CD4-positive, alpha-beta T cell (primary cell): ENCODE data around the gene RAPH1. TPM values are rescaled to one million over a fixed set of nuclear protein-coding genes. Genes with fewer than 3 reads are reported as not detected.
"Not testable (repeated sequence)": the region's sequence is repeated elsewhere in the genome, so short reads cannot be mapped to it uniquely, and the experiment has no call there.

Experiments used
- ATAC-seq: fragments of 200-7000 bp; cut with Tn5 transposase; one replicate; pipeline ENCODE4 v1.10.0; 2022; ENCODE audit warnings: mild to moderate bottlenecking; ENCODE audit not compliant: poor library complexity
- CTCF ChIA-PET: fragments of 350-600 bp; sonication (Branson Sonifier 250); formaldehyde crosslinking; loops from one replicate; lab custom pipeline; 2021; ENCODE audit warnings: antibody characterized with exemption, inconsistent platforms; lab: Charles Lee
- POLR2A ChIA-PET: fragments of 350-600 bp; sonication (Branson Sonifier 250); formaldehyde crosslinking; loops from one replicate; lab custom pipeline; 2021; ENCODE audit warnings: antibody characterized with exemption, inconsistent platforms; lab: Charles Lee
- DNase-seq, 14 experiments: peaks; one replicate each; pipeline ENCODE4 v3.0.0-alpha.2; 2013 to 2020; ENCODE audit warnings: mixed read lengths in 2 of 14
- H3K27ac ChIP-seq, 2 donors: one replicate each; pipeline versions ENCODE4 v1.5.1 to v1.7.0; 2013; ENCODE audit warnings: low read length in 2 of 2, low read depth in 1 of 2, mild to moderate bottlenecking in 1 of 2
- H3K27me3 ChIP-seq, 2 experiments: 1 replicate in 1 of 2; 2 replicates in 1 of 2; pipeline versions ENCODE4 v1.6.1 to v1.7.0; 2013; ENCODE audit warnings: low read length in 2 of 2, control low read depth in 1 of 2, mild to moderate bottlenecking in 1 of 2, moderate library complexity in 1 of 2; ENCODE audit not compliant: insufficient read depth in 2 of 2, control insufficient read depth in 1 of 2
- H3K36me3 ChIP-seq: one replicate; pipeline ENCODE4 v1.6.1; 2013; ENCODE audit warnings: low read length, control low read depth; ENCODE audit not compliant: insufficient read depth
- H3K4me1 ChIP-seq: one replicate; pipeline ENCODE4 v1.6.1; 2013; ENCODE audit warnings: low read length, control low read depth; ENCODE audit not compliant: insufficient read depth
- H3K4me3 ChIP-seq: one replicate; pipeline ENCODE4 v1.5.1; 2013; ENCODE audit warnings: mild to moderate bottlenecking, low read length, moderate library complexity
- H3K9me3 ChIP-seq, 2 experiments: 1 replicate in 1 of 2; 2 replicates in 1 of 2; pipeline versions ENCODE4 v1.6.1 to v1.7.0; 2013; ENCODE audit warnings: low read length in 2 of 2, mild to moderate bottlenecking in 2 of 2, control low read depth in 1 of 2, moderate library complexity in 1 of 2; ENCODE audit not compliant: control insufficient read depth in 1 of 2, insufficient read depth in 1 of 2
- H3K27ac Mint-ChIP-seq: one replicate; pipeline ENCODE4 v1.8.0; 2020; ENCODE audit warnings: mixed read lengths
- H3K27me3 Mint-ChIP-seq: one replicate; pipeline ENCODE4 v1.8.0; 2021; ENCODE audit warnings: mixed read lengths
- H3K36me3 Mint-ChIP-seq: one replicate; pipeline ENCODE4 v1.8.0; 2021; ENCODE audit warnings: low read depth, mixed read lengths
- H3K4me1 Mint-ChIP-seq: one replicate; pipeline ENCODE4 v1.8.0; 2021; ENCODE audit warnings: low read depth, mixed read lengths
- H3K4me3 Mint-ChIP-seq: one replicate; pipeline ENCODE4 v1.8.0; 2020; ENCODE audit warnings: mild to moderate bottlenecking, mixed read lengths
- H3K9me3 Mint-ChIP-seq: one replicate; pipeline ENCODE4 v1.8.0; 2020; ENCODE audit warnings: mixed read lengths
- CTCF ChIP-seq: fragments of 200-600 bp; IDR thresholded peaks from one replicate; pipeline ENCODE4 v1.8.0; 2022; ENCODE audit warnings: antibody characterized with exemption, mild to moderate bottlenecking
- intact Hi-C, 2 experiments: fragments of 100-400 bp; cut with DNase I in 1 of 2; cut with micrococcal nuclease in 1 of 2; formaldehyde crosslinking; loops; one replicate each; pipeline versions ENCODE4 v1.15.1 to v1.9.0; 2023 to 2025; cut with DNase I, micrococcal nuclease
- total RNA-seq, 174 experiments: library from RNA in 2 of 174; stranded (reverse) in 2 of 174; gene quantifications; one replicate each; pipeline ENCODE4 v1.2.3 and lab custom pipeline; 2021 to 2026

The RAPH1 gene
- total RNA-seq, 2 experiments from 2014 or later: 4.3 to 5.8 TPM

- Mint-ChIP-seq H3K27me3 (no peaks in the 10 kb centered on the region), H3K27ac (no peak overlapping the region), H3K4me3 (no peak overlapping the region), H3K4me1 (no peaks in the 10 kb centered on the region), H3K9me3 (no peaks in the 10 kb centered on the region), H3K36me3 (peaks cover 33% of the 10 kb centered on the region)
- DNase-seq: no peak
- ChIA-PET POLR2A (no interaction called here), CTCF (no interaction called here)
- no peak for ATAC-seq
- peaks cover 18% of the 10 kb centered on the region for H3K36me3 ChIP-seq
- no peaks in the 10 kb centered on the region for H3K4me1 ChIP-seq
- no peak overlapping the region for H3K27ac ChIP-seq
- intact Hi-C loops: no loop called here
- TF ChIP-seq CTCF: no peak
- H3K27me3 ChIP-seq: no peaks in the 10 kb centered on the region
- H3K4me3 ChIP-seq: no peak overlapping the region
- H3K9me3 ChIP-seq: no peaks in the 10 kb centered on the region
Observed at GRCh38 chr2:203431391-203432185, 103.5 kb downstream of the RAPH1 start.

- H3K9me3 Mint-ChIP-seq, H3K27ac ChIP-seq, POLR2A ChIA-PET, CTCF ChIA-PET, H3K27ac Mint-ChIP-seq, H3K27me3 ChIP-seq, H3K4me3 ChIP-seq, H3K4me3 Mint-ChIP-seq, ATAC-seq, intact Hi-C loops, DNase-seq, H3K27me3 Mint-ChIP-seq, H3K4me1 ChIP-seq, H3K4me1 Mint-ChIP-seq, H3K9me3 ChIP-seq: not testable (repeated sequence)
- peaks cover 18% of the 10 kb centered on the region for H3K36me3 ChIP-seq
- H3K36me3 Mint-ChIP-seq: peaks cover 37% of the 10 kb centered on the region
Observed at GRCh38 chr2:203429643-203430042, 105.5 kb downstream of the RAPH1 start.

- peaks cover 22% of the 10 kb centered on the region for H3K36me3 ChIP-seq
- H3K27ac ChIP-seq: no peak overlapping the region
- H3K4me1 ChIP-seq: no peaks in the 10 kb centered on the region
- DNase-seq: no peak
- Mint-ChIP-seq H3K27ac (no peak overlapping the region), H3K27me3 (no peaks in the 10 kb centered on the region), H3K4me1 (no peaks in the 10 kb centered on the region), H3K36me3 (peaks cover 54% of the 10 kb centered on the region), H3K4me3 (no peak overlapping the region), H3K9me3 (no peaks in the 10 kb centered on the region)
- H3K27me3 ChIP-seq: no peaks in the 10 kb centered on the region
- ATAC-seq: no peak
- POLR2A ChIA-PET: no interaction called here
- intact Hi-C loops: no loop called here
- TF ChIP-seq CTCF: no peak
- no peaks in the 10 kb centered on the region for H3K9me3 ChIP-seq
- H3K4me3 ChIP-seq: no peak overlapping the region
- CTCF ChIA-PET: interaction anchor here (0.7 kb wide), 1 partner anchor 48 kb away, joined by 3 read pairs; no protein-coding TSS in a partner anchor
Observed at GRCh38 chr2:203427061-203427460, 108.0 kb downstream of the RAPH1 start.
